SH-SY5Y (cell line): Measurements from ENCODE around the gene RERE.

ENCODE experiments used
- GATA2 ChIP-seq: IDR thresholded peaks from 2 replicates; pipeline ENCODE4 v1.6.1; 2011; ENCODE audit warnings: mild to moderate bottlenecking, low read depth, low read length
- GATA3 ChIP-seq: IDR thresholded peaks from 2 replicates; pipeline ENCODE4 v1.6.1; 2011; ENCODE audit warnings: low read depth, mild to moderate bottlenecking, low read length, moderate library complexity

DNA sequence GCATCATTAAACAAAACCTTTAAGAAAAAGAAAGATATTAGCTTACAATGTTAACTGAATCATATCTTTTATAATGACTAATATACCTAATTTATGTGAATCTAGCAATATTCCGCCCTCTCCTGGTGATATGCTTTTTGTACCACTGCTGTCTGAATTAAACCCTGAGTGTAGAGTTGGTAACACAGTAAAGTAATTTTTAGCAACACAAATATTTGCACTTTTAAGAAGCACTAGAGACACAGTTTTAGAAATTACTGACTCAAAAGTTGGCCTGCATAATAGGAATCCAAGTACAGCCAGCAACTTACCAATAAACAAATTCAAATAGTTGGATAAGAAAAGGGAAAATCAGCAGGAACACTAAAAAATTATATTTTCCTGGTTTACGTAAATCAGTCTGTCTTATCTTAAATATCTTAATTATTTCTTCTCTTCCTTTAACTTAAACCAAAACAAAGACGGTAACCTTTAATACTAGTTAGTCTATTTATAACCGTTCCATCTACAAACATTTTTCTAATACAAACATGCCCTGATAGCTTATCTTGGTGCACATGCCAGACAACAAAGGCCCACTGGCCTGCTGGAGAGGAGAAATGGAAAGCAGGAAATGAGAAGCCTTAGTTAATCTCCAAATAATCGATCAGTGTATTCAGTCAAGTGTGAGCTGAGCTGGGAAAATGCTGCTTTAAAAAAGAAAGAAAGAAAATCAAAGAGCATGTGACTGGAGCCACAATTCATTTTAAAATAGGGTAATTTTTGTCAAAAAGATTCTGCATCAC is 246.0 kb downstream of the RERE start:
- TF ChIP-seq GATA3 (no peak), GATA2 (peak; percentile 50)
